ENCODE data around the gene KISS1R.

DNA sequence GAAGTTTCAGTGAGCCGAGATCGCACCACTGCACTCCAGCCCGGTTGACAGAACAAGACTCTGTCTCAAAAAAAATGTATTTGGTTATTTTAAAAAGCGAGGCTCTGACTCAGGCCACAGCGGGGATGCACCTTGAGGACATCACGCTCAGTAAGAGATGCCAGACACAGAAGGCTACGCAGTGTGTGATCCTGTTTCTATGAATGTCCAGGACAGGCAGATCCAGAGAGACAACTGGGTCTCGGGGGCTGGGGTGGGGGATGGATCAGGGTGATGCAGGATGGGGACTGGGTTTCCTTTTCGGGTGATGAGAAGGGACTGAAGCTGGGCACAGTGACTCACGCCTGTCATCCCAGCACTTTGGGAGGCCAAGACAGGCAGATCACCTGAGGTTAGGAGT is 29.5 kb upstream of the KISS1R start:
- TF ChIP-seq, protein P1, sequence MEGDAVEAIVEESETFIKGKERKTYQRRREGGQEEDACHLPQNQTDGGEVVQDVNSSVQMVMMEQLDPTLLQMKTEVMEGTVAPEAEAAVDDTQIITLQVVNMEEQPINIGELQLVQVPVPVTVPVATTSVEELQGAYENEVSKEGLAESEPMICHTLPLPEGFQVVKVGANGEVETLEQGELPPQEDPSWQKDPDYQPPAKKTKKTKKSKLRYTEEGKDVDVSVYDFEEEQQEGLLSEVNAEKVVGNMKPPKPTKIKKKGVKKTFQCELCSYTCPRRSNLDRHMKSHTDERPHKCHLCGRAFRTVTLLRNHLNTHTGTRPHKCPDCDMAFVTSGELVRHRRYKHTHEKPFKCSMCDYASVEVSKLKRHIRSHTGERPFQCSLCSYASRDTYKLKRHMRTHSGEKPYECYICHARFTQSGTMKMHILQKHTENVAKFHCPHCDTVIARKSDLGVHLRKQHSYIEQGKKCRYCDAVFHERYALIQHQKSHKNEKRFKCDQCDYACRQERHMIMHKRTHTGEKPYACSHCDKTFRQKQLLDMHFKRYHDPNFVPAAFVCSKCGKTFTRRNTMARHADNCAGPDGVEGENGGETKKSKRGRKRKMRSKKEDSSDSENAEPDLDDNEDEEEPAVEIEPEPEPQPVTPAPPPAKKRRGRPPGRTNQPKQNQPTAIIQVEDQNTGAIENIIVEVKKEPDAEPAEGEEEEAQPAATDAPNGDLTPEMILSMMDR (IDR thresholded peaks at IDR 0.05): no peak
- TF ChIP-seq POLR2A (IDR thresholded peaks at IDR 0.05) (no peak), EP300 (IDR thresholded peaks at IDR 0.05) (no peak)
